Pancreas (tissue), 10 donors: ENCODE measurements around the gene DHRSX. TPM values are rescaled to one million over a fixed set of nuclear protein-coding genes. Genes with fewer than 3 reads are reported as not detected.
"Not testable (repeated sequence)": the region's sequence is repeated elsewhere in the genome, so short reads cannot be mapped to it uniquely, and the experiment has no call there.

Source experiments
- ATAC-seq, 4 donors: fragments of 200-7000 bp; cut with Tn5 transposase; one replicate each; pipeline versions ENCODE4 v1.8.0 to v1.9.1; 2020; ENCODE audit warnings: mild to moderate bottlenecking in 4 of 4, moderate library complexity in 4 of 4
- DNase-seq, 6 donors: peaks; one replicate each; pipeline ENCODE4 v3.0.0-alpha.2; 2020
- FAIRE-seq: peaks from 2 replicates; lab custom pipeline; 2012; peaks lifted over from hg19 to GRCh38; lab: Jason Lieb, UNC
- H3K27ac ChIP-seq, 4 donors: fragments of 200-600 bp; sonication (generic); 1 replicate in 3 of 4; 2 replicates in 1 of 4; pipeline versions ENCODE4 v1.5.0 to v1.8.0; 2020
- H3K27me3 ChIP-seq, 4 donors: fragments of 200-600 bp; one replicate each; pipeline ENCODE4 v1.8.0; 2021
- H3K36me3 ChIP-seq, 3 donors: fragments of 200-600 bp; sonication (generic) in 1 of 3; one replicate each; pipeline versions ENCODE4 v1.5.0 to v1.8.0; 2020 to 2021
- H3K4me1 ChIP-seq, 3 donors: fragments of 200-600 bp; one replicate each; pipeline ENCODE4 v1.8.0; 2021
- H3K4me3 ChIP-seq, 4 donors: fragments of 200-600 bp; sonication (generic) in 2 of 4; one replicate each; pipeline versions ENCODE4 v1.5.0 to v1.8.0; 2020 to 2021
- H3K9me3 ChIP-seq, 4 donors: fragments of 200-600 bp; one replicate each; pipeline ENCODE4 v1.8.0; 2021
- CTCF ChIP-seq, 4 donors: fragments of 200-600 bp; sonication (generic) in 3 of 4; IDR thresholded peaks; one replicate each; pipeline versions ENCODE4 v1.5.0 to v1.8.0; 2021; ENCODE audit warnings: antibody characterized with exemption in 4 of 4
- WGBS, 2 donors: extraction: QIAGEN DNeasy Blood & Tissue Kit; methylation state at CpG; one replicate each; pipeline ENCODE4 v1.1.7; 2013; 5-methylcytosine and 5-hydroxymethylcytosine counted together
- intact Hi-C, 3 donors: fragments of 100-400 bp; cut with DNase I; formaldehyde crosslinking; loops; one replicate each; pipeline versions ENCODE4 v1.11.1 to v1.14.2; 2022
- polyA plus RNA-seq, 2 donors: library from polyadenylated mRNA; stranded (reverse); fragments of 200-250 nt; gene quantifications; one replicate each; pipeline ENCODE4 v1.2.3, GENCODE V29; 2013
- total RNA-seq, 6 donors: library from RNA; stranded (reverse); fragmentation: NEBNext Ultra II Directional in 4 of 6; extraction: Animal tissue kit (Norgen Biotek cat#: 25700) in 4 of 6; gene quantifications; one replicate each; pipeline versions ENCODE4 v1.2.1 to v1.2.4, GENCODE V29; 2021 to 2023
- donor health status: healthy with polysubstance abuse.
- donor health status: DM: no; HTN: no; CAD: no; lungs with moderate emphysema.
- donor health status: DM: no; HTN: no; CAD: no.
- donor health status: control.
- donor health status: control.
- donor health status: Bipolar disorder and iron deficiency.
- donor health status: DM: yes; HTN: yes; CAD: no.
- donor health status: DM: no; HTN: no; CAD: no.
- donor health status: DM: no; HTN: no; CAD: no.
- donor health status: DM: yes; HTN: yes; CAD: no.

DHRSX gene
- total and polyA plus RNA-seq, 8 donors, result 8.1 to 26.5 (median 17.2) TPM

GRCh38 chrX:2224597-2225235, 276.1 kb downstream of the DHRSX start:
- H3K36me3 ChIP-seq, result peaks cover 2 to 15% (median 12%) of the 10 kb centered on the region in 3 donors
- no peak overlapping the region for H3K27ac ChIP-seq
- no peak for ATAC-seq
- H3K4me3 ChIP-seq, result no peak overlapping the region
- no peak for FAIRE-seq
- intact Hi-C loops, result no loop called here
- H3K9me3 ChIP-seq, result peaks cover 0 to 2% (median 0%) of the 10 kb centered on the region in 4 donors
- WGBS, 2 donors, result 98% methylated on average over 9 of the region's 9 CpGs
- no peak for DNase-seq
- H3K4me1 ChIP-seq, result no peaks in the 10 kb centered on the region
- TF ChIP-seq CTCF (IDR thresholded peaks at IDR 0.05), result no peak
- no peaks in the 10 kb centered on the region for H3K27me3 ChIP-seq

- FAIRE-seq, result no peak
Observed at GRCh38 chrX:2224161-2224560, 276.6 kb downstream of the DHRSX start.

GRCh38 chrX:2220829-2221567, 279.8 kb downstream of the DHRSX start:
- WGBS, 2 donors, result 94 to 99% methylated on average over 12 of the region's 12 CpGs
- DNase-seq (no peak), FAIRE-seq (no peak), ATAC-seq (no peak)
- Histone ChIP-seq H3K27ac (no peak overlapping the region), H3K4me3 (no peak overlapping the region), H3K36me3 (peaks cover 2 to 15% (median 12%) of the 10 kb centered on the region in 3 donors), H3K9me3 (peaks cover 0 to 6% (median 0%) of the 10 kb centered on the region in 4 donors), H3K27me3 (no peaks in the 10 kb centered on the region), H3K4me1 (no peaks in the 10 kb centered on the region)
- no peak for TF ChIP-seq CTCF (IDR thresholded peaks at IDR 0.05)
- intact Hi-C loops, result no loop called here

More at GRCh38 chrX:2224161-2224560, 276.6 kb downstream of the DHRSX start:
- peaks cover 2 to 15% (median 12%) of the 10 kb centered on the region in 3 donors for H3K36me3 ChIP-seq
- TF ChIP-seq CTCF (IDR thresholded peaks at IDR 0.05), result no peak
- H3K9me3 ChIP-seq, result peaks cover 0 to 6% (median 0%) of the 10 kb centered on the region in 4 donors
- H3K4me1 ChIP-seq, result no peaks in the 10 kb centered on the region
- DNase-seq (no peak), ATAC-seq (no peak)
- intact Hi-C loops, result no loop called here
- no peak overlapping the region for H3K4me3 ChIP-seq
- no peaks in the 10 kb centered on the region for H3K27me3 ChIP-seq
- no peak overlapping the region for H3K27ac ChIP-seq
- 81 to 82% methylated on average over 7 of the region's 7 CpGs for WGBS, 2 donors

DNA sequence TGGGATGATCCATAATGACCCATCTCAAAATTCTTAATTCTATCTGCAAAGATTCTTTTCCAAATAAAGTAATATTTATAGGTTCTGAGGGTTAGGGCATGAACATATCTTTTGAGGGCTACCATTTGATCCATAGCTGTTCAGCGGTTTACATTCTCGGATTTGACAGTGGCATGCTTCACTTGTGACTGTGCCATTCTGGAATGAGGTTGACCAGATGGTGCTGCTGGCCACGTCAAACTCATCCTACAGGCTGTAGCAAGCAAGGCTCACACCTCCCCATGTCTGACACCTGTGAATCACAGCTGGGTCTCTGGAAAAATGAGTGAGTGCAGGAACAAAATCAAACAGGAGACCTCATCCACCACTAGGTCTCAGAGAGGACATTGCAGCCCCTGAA, 280.5 kb downstream of the DHRSX start:
- WGBS, 2 donors, result 98 to 100% methylated on average over 3 of the region's 3 CpGs
- Histone ChIP-seq H3K4me3 (no peak overlapping the region), H3K4me1 (no peaks in the 10 kb centered on the region), H3K27ac (no peak overlapping the region), H3K36me3 (peaks cover 2 to 15% (median 12%) of the 10 kb centered on the region in 3 donors), H3K27me3 (no peaks in the 10 kb centered on the region), H3K9me3 (peaks cover 0 to 6% (median 0%) of the 10 kb centered on the region in 4 donors)
- ATAC-seq (no peak), DNase-seq (no peak), FAIRE-seq (no peak)
- intact Hi-C loops, result no loop called here
- no peak for TF ChIP-seq CTCF (IDR thresholded peaks at IDR 0.05)

- H3K4me3 ChIP-seq, ATAC-seq, H3K27ac ChIP-seq, H3K27me3 ChIP-seq, intact Hi-C loops, DNase-seq, H3K4me1 ChIP-seq, H3K9me3 ChIP-seq, H3K36me3 ChIP-seq, FAIRE-seq: not testable (repeated sequence)
- WGBS, 2 donors, result 93 to 94% methylated on average over 7 of the region's 7 CpGs
Observed at GRCh38 chrX:2214138-2214823, 286.5 kb downstream of the DHRSX start.

- H3K9me3 ChIP-seq, H3K4me1 ChIP-seq, FAIRE-seq, DNase-seq, ATAC-seq, H3K27me3 ChIP-seq, H3K4me3 ChIP-seq, H3K36me3 ChIP-seq, intact Hi-C loops, H3K27ac ChIP-seq: not testable (repeated sequence)
- WGBS, 2 donors, result 91 to 95% methylated on average over 18 of the region's 18 CpGs
Observed at GRCh38 chrX:2211667-2212066, 289.1 kb downstream of the DHRSX start.
